IMR-90 (cell line): ENCODE data around the gene SH2D6.

Experiments used
- ELK1 ChIP-seq: fragments of 150-350 bp; IDR thresholded peaks from 2 replicates; pipeline ENCODE4 v1.6.1; 2016; ENCODE audit warnings: low read depth, mild to moderate bottlenecking, low read length, moderate library complexity, borderline replicate concordance
- POLR2A ChIP-seq: IDR thresholded peaks from 2 replicates; pipeline ENCODE4 v1.6.1; 2012; ENCODE audit warnings: mild to moderate bottlenecking, low read depth, low read length
- USF2 ChIP-seq: fragments of 150-350 bp; IDR thresholded peaks from 2 replicates; pipeline ENCODE4 v1.6.1; 2017; ENCODE audit warnings: mild to moderate bottlenecking, antibody characterized with exemption, low read length, low read depth
- TF ChIP-seq, protein P1 (sequence below): conservative IDR thresholded peaks from 2 replicates; pipeline ENCODE4 v1.5.1; 2012; ENCODE audit warnings: mild to moderate bottlenecking, low read depth, low read length, improper control_type of control experiment

DNA sequence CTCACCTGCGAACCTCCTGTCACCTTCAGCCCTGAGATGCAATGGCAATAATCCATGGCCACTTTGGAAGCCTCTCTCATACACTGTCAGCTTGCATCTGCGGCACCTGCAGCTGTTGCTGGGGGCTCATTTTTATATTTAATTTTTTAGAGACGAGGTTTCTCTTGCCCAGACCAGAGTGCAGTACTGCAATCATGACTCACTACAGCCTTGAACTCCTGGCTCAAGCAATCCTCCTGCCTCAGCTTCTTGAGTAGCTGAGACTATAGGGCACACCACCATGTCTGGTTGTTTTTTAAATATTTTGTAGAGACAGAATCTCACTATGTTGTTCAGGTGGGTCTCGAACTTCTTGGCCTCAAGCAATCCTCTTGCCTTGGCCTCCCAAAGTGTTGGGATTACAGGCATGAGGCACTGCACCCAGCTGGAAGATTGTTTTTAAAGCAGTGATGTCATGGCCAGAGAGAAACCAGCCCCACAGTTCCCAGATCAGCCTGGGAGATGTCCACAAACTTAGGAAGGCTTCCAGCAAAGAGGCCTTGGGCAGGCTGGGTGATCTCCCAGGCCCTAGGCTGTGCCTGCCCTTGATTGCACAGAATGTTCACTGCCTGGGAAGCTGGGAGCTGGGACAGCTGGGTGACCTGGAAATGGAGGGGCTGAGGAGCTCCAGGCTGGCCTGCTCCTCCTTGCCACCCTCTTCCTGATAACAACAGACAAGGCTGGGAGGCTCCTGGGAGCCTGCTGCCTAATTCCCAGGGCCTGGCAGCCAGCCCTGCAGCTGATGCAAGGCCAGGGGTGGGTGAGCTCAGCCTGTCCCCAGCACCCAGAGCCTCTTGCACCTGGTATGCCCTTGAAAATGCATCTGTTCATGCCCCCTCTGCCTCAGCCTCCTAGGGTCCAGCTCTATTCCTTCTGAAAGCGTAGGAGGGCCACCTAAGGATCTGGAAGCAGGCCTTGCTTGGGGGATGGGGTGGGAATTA is 27.1 kb downstream of the SH2D6 start:
- TF ChIP-seq, protein P1, sequence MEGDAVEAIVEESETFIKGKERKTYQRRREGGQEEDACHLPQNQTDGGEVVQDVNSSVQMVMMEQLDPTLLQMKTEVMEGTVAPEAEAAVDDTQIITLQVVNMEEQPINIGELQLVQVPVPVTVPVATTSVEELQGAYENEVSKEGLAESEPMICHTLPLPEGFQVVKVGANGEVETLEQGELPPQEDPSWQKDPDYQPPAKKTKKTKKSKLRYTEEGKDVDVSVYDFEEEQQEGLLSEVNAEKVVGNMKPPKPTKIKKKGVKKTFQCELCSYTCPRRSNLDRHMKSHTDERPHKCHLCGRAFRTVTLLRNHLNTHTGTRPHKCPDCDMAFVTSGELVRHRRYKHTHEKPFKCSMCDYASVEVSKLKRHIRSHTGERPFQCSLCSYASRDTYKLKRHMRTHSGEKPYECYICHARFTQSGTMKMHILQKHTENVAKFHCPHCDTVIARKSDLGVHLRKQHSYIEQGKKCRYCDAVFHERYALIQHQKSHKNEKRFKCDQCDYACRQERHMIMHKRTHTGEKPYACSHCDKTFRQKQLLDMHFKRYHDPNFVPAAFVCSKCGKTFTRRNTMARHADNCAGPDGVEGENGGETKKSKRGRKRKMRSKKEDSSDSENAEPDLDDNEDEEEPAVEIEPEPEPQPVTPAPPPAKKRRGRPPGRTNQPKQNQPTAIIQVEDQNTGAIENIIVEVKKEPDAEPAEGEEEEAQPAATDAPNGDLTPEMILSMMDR, result no peak
- TF ChIP-seq ELK1 (no peak), POLR2A (no peak), USF2 (no peak)
